Gastrocnemius medialis (tissue), 4 donors: ENCODE measurements around the gene PDE5A.

ENCODE experiments used
- CTCF ChIP-seq, 5 experiments: fragments of 450-650 bp in 3 of 5; fragments of 200-600 bp in 2 of 5; sonication (generic) in 2 of 5; IDR thresholded peaks in 4 of 5; conservative IDR thresholded peaks in 1 of 5; 1 replicate in 4 of 5; 2 replicates in 1 of 5; pipeline ENCODE4 v1.5.1; 2016 to 2019; ENCODE audit warnings: antibody characterized with exemption in 5 of 5, mild to moderate bottlenecking in 3 of 5, moderate library complexity in 3 of 5
- POLR2A ChIP-seq, 2 donors: fragments of 450-650 bp; IDR thresholded peaks; one replicate each; pipeline ENCODE4 v1.6.1; 2017; ENCODE audit warnings: antibody characterized with exemption in 2 of 2, mild to moderate bottlenecking in 2 of 2, moderate library complexity in 2 of 2

GRCh38 chr4:119549639-119550038 lies 79.0 kb downstream of the PDE5A start:
- TF ChIP-seq POLR2A (IDR thresholded peaks at IDR 0.05) (no peak), CTCF (IDR thresholded peaks at IDR 0.05 in 4 of 5, conservative IDR thresholded peaks at IDR 0.05 in 1 of 5) (no peak)
